GM21515 (cell line): ENCODE data around the gene COLQ.
"Not testable (repeated sequence)": the region's sequence is repeated elsewhere in the genome, so short reads cannot be mapped to it uniquely, and the experiment has no call there.

Experiments
- ATAC-seq: cut with Tn5 transposase; IDR thresholded peaks from one replicate; pipeline ENCODE4 v1.9.1; 2021; ENCODE audit not compliant: unreplicated experiment

The COLQ gene

DNA sequence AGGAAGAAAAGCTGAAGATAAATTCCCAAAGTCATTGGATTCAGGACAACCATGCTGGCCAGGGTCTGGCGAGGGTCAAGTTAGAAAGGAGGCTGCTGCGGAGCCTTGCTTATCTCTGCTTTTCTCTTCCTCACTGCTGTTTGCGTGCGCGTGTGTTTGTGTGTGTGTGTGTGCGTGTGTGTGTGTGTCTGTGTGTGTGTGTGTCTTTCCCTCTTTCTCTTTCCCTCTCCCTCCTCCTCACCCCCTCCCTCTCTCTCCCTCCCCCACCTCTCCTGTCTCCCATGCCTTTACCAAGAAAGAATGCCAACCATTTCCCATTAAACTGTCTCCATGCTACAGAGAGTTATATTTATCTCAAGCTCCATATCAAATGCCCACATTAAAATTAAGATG is at the start of gene COLQ:
TSS of gene COLQ (minus strand) at position 134 of the 393 bp plus-strand sequence. CDS start at position 53, 81 bp downstream.
- no peak for ATAC-seq

DNA sequence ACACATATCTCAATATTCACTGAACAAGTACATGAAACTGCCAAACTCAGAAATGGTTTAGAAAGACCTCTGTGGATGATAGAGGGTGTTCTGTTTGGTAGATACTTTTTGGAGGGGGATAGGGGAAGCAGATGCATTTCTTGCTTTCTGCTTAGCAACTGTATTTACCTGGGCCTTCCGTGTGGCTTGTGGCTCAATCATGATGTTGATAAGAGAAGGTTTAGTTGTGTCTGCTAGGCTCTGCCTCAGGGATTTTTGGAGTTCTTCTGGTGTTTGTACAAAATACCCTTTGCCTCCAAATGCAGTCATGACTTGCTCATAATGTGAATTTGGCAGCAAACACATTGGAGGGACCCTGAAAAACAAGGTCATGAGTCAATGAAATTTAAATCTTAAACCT is 41.7 kb upstream of the COLQ start:
- no peak for ATAC-seq

DNA sequence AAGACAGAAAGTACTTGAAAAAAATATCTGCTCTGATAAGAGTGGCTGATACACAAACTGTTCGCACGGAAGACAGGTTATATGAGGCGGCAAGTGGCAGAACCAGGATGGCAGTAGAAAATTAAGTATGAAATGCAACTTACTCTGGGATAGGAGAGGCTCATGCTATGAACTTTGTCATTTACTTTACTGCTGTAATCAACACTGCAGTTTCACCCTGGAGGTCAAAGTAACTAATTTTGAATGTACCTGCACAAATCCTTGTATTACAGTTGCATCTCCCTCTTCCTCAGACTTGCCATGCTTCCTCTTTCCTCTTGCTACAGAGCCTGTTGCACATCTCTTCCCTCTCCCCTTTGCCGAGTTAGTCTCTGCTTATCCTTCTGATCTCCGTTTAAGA is 41.1 kb upstream of the COLQ start:
- no peak for ATAC-seq

DNA sequence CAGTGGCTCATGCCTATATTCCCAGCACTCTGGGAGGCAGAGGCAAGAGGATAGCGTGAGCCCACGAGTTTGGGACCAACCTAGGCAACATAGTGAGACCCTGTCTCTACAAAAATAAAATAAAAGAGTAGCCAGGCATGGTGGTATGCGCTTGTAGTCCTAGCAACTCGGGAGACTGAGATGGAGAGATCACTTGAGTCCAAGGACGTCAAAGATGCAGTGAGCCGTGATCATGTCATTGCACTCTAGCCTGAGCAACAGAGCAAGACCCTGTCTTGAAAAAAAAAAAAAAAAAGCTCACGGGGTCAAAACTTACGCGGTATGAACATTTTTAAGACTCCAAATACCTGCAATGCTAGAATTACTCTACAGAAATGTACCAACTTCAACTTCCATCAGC is 37.1 kb upstream of the COLQ start:
- ATAC-seq = no peak

DNA sequence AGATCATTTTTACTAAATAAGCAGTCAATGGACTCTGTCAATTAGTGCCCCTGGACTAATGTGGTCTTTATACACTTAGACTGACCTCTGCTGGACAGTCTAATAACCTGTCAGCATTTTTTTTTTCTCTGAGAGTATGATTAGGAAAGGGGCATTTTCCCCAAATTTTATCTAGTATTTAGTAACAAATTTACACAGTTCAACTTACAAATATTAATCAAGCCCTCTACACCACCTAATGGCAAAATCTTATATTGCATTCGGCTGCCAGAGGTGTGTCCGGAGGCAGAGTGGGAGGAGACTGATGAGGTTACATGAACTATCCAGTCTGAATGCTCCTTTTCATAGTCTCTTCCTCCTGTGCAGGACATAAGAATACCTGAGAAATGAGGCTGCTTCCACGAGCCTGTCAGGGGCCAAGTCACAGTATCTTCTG is 36.0 kb upstream of the COLQ start:
- ATAC-seq = peak; percentile 58

DNA sequence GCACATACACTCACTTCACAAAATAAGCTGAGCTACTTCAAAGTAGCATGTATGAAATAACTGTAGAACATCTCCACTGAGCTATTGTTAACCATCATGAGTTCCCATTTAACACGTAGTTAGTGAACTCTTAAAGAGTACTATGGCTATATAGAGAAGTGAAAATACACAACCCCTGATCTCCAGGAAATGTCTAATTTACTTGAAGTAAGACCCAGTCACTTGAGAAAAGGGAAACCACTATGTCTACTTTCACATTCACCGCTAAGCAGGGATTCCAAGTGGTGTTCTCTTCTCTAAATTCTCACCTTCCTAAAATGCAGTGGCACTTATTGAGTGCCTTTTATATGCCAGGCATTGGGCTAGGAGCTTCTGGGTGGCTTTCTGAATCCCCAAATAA is 35.0 kb upstream of the COLQ start:
- peak; percentile 92 for ATAC-seq

DNA sequence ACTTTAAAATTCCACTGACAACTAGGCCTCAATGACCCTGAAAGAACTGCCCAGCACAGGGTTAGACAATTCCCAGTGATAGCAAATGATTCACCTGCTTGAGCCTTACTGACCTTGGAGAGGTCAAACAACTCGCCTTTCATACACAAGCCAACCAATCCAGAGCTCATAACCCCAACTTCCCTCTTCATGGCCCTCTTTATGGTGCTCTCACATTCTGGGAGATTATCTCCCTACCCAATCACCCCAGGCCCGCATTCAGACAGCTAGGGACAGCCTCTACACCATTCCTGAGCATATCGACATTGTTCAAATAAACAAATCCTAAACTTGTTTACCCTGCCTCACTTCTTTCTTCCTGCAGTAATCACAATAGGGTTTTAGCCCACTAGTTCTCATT is 32.2 kb upstream of the COLQ start:
- no peak for ATAC-seq

DNA sequence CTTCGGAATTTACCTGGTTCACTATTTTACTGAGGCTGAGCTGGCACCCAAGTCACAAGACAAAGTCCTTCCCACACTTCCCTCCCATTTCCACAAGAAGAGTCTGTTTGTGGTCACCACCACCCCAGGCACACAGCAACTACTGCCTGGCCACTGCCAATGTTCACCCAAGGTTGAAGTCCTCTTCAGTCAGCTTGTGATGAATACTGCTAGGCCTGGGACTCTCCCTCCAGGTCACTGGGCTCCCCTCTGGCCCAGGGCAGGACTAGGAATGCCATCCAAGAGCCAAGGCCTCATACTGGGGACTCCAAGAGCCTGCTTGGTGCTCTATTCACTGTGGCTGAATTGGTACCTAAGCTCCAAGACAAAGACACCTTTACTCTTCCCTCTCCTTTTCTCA is 30.4 kb upstream of the COLQ start:
- no peak for ATAC-seq

DNA sequence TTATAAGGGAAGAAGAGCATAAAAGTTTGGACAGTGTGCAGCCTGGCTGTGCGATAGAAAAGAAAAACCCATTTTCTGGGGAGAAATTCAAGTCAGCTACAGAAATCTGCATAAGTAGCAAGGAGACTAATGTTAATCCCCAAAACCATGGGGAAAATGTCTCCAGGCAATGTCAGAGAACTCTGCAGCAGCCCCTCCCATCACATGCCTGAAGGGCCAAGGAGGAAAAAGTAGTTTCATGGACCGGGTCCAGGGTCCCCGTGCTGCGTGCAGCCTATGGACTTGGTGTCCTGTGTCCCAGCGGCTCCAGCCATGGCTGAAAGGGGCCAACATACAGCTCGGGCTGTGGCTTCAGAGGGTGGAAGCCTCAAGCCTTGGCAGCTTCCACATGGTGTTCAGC is 28.3 kb upstream of the COLQ start:
- ATAC-seq = no peak

DNA sequence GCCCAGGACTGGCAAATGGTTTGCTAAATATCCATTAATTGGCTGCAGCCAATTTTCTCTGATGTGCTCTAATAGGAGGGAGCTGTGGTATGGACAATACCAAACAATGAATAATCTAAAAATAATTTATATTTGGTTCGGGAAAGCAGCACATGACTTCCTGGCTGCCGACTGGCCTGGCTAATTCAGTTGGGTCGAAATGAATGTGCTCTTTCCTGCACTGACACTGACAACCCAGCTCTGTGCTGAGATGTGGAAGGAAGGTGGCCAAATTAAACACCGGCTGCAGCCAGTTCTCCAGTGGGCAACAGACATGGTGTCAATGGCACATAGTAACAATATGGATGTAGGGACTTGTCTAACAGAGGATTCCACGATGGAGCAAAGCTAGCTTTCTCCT is 21.1 kb upstream of the COLQ start:
- no peak for ATAC-seq

DNA sequence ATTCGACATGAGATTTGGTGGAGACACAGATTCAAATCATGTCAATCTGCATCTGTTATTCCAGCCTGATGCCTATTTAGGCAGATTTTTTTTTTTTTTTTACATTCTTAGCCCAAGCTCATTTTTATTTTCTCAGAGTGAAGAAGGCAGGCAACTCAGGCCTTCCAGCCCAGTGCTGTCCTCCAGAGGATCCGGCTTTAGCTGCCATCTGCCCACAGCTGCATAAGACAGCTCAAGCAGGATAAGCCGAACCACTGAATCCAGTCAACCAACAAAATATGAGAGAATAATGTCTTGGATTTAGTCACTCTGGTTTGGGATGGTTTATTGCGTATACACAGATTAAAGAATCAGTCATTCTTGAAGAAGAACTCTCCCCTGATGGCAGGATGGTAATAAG is 19.9 kb upstream of the COLQ start:
- no peak for ATAC-seq

DNA sequence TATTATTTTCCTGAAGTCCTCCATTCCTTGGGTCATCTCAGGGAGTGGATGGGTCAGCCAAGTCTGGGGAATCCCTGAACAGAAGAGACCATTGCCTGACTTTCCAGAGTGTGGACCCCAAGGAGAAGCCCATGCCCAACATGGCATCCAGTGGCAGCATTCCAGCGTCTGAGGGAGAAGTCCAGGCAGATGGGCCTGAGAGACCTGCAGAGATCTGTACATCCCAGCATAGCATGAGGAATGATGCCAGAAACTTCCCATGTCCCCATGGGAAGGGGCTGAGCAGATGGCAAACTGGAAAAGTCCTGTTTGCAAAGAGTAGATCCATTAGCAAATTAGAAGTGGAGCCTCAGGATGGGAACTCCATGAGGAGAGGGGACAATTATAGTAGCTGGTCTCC is 17.6 kb upstream of the COLQ start:
- no peak for ATAC-seq

DNA sequence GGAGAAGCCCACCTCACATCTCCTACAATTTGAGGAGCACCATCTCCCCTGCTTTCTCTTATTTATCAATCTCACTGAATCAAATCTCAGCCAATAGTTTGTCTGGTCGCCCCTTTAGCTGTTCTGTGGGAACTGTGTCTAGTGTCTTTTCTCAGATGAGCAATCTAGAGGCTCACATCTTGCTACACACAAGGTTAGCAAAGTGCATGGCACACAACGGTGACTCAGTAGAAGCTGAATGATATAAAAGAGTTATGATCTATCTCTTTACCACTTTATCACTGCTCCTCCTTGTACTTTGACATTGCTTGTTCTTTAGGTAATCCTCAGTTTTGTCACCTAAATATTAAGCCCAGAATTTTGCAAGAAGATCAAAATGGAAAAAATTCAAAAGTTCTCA is 16.8 kb upstream of the COLQ start:
- no peak for ATAC-seq

DNA sequence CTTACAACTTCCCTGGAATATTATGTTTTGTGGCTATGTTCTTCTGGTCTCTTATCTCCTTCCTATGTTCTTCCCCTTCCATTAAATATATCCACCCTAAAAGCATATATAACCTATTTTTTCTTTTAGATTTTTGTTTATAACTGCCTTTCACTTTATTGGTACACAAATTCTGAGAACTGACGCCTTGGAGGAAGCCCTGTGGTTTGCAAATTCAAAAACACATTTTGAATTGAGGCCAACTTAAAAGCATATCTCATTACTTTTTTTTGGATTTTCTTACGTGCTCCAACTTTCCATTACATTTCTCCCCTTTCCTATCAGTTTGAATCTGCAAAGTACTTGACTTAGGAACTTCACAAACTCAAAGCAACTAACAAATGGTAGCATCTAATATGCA is 15.3 kb upstream of the COLQ start:
- ATAC-seq = no peak

DNA sequence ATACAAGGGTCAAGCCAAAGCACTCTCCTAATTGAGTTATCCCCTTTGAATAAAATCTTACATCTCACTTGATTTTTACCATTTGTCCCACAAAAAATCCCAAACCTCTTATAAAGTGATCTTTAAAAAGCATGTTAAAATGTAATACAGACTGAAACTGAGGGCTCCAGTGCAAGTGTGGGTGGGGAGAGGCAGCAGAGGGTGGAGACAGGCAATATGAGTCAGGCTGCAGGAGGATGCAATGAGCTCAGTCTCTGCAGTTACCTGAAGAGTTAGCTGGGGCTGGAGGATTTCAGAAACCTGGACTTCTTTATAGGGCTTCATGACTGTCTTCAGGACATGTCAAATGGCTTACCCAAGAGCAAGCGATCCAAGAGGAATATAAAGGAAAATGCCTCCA is 14.2 kb upstream of the COLQ start:
- ATAC-seq = no peak

DNA sequence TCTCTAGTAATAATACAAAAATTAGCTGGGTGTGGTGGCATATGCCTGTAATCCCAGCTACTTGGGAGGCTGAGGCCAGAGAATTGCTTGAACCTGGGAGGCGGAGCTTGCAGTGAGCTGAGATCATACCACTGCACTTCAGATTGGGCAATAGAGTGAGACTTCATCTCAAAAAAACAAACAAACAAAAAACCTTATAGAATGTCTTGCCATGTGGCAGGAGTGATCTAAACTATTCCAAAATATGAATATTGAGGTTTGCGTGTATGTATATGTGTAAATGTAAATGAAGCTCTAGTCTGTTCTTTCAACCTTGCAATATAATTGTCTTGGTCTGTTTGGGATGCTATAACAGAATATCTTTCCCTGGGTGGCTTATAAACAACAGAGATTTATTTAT is 11.1 kb upstream of the COLQ start:
- not testable (repeated sequence) for ATAC-seq

DNA sequence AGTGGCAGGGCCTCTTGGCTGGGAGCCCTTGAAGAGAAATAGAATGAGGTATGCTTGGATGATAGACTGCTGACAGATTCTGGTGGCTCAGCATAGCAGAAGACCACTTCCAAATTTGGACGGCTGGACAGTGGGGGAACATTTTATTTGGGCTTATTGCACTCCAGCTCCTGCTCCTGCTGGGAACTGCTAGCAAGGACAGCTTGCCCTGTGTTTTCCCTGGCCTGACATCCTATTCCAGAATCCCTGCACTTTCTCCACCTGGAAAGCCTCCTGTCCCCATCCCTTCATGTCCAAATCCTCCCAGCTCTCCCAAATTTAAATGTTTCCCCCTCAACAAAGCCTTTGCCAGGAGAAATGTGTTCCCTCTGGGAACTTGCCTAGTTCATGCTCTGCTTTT is 9.8 kb upstream of the COLQ start:
- no peak for ATAC-seq

DNA sequence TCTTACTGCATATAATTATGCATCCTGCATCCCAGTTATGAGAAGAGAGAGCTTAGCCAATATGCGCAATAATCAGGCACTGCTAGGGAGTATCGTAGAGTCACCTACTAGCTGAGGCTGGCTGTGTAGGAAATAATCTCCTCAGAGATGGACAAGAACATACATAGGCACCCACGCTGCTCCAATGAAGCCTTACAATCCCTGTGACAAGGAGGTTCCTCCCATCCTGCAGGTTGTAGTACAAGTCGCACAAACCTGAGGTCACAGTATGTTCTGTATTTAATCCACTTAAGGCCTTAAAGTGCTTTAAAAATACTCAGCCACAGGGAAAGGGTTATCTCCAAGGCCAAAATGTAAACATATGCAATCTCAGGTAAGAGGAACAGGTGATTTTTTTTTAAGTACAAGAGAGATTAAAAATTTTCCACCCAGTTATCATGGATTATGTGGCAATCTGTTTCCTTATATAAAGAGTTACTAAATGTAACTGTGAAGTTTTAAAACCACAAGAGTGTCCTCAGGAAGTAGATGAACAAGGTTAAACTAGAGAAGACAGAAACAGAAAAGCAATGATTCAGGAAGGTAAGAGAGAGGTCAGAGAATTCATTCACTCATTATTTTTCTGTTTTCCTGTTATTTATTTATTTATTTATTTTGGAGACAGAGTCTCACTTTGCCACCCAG is 7.5 kb upstream of the COLQ start:
- no peak for ATAC-seq

DNA sequence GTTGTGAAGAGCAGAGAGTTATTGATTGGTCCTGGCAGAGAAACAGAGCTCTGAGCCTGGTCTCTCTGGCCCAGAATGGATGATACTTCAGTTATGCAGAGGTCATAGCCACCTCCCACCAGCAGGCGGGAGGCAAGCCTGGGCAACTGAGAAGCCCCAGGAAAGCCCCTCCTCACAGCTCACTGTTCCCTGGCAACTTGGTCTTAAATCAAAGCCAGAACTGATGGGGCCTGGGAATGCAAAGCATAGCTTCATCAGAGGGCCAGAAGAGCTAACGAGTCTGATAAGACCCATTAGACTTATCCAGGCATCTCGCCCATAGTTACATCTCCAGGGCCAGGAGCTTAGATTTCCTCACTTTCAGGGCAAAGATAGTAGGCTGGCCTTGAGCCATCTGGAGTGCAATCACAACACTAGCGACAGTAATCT is 5.5 kb upstream of the COLQ start:
- no peak for ATAC-seq

DNA sequence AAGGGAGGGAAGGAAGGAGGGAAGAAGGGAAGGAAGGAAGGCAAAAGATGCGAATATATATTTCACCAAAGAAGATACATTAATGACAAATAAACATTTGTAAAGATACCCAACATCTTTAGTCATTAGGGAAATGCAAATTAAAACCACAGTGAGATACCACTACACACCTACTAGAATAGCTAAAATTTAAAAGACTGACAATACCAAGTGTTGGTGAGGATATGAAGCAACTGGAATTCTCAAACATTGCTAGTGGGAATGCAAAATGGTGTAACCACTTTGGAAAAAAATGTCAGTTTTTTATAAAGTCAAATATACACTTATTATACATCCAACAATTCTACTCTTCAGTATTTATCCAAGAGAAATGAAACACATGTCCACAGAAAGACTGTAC is 4.3 kb upstream of the COLQ start:
- no peak for ATAC-seq

DNA sequence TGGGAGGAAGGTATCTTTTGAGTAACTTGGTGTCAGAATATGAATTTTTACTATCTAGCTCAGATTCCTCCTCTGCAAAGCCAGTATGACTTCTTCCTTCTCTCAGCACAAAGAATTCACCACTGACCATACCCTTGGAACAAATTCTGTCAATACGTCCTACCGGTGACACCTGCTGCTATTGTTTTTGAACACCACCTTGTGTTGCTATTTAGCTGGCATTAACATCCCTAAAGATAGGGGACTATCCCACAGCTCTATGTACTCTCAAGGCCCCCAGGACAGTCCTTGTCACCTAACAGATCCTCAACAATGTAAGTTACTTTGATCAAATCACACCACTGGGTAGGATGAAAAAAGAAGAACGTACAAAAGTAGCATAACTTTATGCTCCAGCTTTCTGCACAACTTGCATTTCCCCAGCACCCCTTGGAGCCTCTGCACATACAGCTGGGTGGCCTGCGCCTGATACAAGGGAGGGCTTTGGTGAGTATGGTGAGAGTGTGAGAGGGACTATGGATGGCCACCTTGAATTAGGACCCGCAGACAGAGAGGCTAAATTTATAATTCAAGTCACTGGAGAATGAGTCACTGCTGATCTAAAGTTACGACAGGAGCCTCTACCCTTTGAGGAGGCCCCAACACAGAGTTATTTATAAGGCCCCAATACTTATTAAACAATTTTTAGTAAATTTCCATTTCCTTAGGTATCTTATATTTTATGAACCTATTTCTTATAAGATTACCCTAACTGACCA is 2.3 kb upstream of the COLQ start:
- no peak for ATAC-seq

DNA sequence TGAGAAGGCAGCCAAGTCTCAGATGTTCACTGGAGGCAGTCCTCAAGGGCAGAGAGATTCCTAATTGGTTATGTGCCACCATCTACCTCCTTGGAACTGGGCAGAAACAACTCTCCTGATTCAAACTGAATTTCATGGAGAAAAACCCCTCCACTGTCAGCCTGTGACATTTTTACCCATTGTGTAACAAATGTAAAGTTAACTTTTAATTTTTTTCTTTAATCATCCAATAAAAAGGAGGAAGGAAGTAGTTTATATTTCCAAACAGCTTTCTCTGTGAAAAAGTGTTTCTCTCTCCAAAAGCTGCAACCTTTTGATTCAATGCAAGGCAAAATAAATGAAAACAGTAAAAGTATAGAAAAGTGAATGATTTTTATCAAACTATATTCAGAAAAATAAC is 510 bp upstream of the COLQ start:
- ATAC-seq = no peak
